SK-N-MC (cell line): ENCODE data around the gene GASK1B.

Experiments used
- EZH2 ChIP-seq: fragments of 200-600 bp; sonication (generic); IDR thresholded peaks from one replicate; pipeline ENCODE4 v1.6.1; 2017; ENCODE audit warnings: antibody characterized with exemption
- POLR2AphosphoS5 ChIP-seq: IDR thresholded peaks from 2 replicates; pipeline ENCODE4 v1.6.1; 2012; ENCODE audit warnings: mild to moderate bottlenecking, low read depth, low read length, borderline replicate concordance

- no peak for TF ChIP-seq EZH2
- no peak for TF ChIP-seq POLR2AphosphoS5
Measured at GRCh38 chr4:158201322-158201721, 28.5 kb upstream of the GASK1B start.
